Left hindlimb (tissue), 1 donor: ENCODE results near the gene PIGS.
"Not testable (repeated sequence)": the region's sequence is repeated elsewhere in the genome, so short reads cannot be mapped to it uniquely, and the experiment has no call there.

ENCODE experiments used
- DNase-seq: peaks from one replicate; pipeline ENCODE4 v3.0.0-alpha.2; 2018

The PIGS gene

DNA sequence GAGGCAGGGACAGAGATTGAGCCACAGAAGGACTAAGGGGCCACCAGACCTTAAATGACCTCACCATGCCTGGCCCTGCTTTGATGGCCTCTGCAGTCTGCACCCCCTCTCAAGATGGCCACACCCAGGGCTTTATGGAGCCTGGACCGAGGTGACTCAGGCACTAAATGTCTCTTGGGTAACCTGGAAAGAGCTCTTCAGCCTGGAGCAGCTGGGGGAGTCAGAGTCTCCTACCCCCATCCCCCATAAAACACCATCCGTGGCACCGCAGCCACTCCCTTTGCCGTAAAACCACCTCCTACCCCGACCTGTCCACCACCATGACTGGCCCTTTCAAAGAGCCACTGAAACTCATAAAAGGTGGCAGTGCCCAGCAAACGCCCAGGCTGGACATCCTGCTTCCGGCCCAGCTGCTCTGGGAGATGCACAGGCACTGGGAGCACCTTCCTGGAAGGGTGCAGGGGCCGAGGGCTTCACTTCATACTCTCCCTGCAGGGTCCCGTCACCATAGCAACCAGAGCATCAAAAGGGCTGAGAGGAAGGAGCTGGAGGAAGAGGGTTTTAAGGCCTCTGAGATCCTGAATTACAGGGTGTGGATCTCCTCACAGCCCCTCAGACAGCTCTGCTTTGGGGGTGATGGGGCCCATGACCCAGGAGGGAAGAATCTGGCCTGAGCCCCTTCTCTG is 42.9 kb downstream of the PIGS start:
- no peak for DNase-seq

DNA sequence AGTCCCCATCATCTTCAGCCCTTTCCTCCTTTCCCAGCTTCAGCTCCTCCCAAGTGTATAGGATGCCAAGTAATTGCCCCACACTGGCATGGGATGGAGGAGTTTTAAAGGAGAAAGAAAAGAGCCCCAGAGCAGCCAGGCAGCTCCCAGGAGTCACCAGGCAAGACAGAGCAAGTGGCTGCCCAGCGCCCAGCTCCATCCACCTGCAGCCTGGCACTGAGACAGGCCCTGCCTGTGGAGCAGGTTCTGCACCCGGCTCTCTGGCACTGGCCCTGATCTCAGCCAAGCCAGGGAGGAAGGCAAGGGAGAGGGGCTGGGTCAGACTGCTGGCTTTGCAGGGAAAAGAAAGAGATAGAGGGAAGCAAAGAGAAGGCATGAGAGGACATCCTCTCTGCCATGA is 43.5 kb downstream of the PIGS start:
- no peak for DNase-seq

DNA sequence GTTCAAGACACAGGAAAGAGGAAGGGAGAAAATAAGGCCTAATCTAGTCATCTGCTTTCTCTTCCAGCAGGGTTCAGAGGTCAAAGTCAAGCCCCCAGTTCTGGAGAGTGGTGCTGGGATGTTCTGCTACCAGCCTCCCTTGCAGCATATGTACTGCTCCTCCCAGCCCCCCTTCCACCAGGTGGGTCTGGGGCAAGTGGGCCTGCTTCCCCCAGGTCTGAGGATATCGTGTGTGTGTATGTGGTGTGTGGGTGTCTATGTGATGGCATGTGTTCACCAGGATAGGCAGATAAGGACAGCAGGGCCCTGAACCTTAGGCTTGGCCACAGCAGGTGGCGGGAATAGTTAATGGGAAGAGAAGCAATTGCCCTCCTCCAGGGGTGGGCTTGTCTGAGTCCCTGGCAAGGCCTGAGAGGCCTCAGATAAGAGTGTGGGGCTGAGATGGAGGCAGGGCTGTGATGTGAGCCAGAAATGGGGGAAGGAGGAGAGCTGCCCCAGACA is 44.1 kb downstream of the PIGS start:
- DNase-seq, result no peak

DNA sequence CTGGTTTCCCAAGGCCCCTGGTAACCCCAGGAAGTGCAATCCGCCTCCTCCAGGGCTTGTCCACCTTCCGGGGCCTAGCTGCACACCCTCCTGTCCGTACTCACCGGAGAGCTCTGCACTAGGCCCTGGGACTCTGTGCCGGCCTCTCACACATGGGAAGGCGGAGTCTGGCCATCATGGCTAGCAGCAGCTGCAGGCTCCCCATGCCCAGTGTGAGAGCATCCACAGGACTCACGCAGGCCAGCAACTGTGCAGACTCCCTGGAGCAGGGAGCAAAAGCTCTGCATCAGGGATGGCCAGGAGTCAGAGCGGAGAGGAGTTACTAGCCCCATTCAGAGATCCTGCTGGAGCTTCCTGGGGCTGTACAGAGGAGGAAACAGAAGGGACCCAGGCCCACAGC is 44.9 kb downstream of the PIGS start:
- no peak for DNase-seq

DNA sequence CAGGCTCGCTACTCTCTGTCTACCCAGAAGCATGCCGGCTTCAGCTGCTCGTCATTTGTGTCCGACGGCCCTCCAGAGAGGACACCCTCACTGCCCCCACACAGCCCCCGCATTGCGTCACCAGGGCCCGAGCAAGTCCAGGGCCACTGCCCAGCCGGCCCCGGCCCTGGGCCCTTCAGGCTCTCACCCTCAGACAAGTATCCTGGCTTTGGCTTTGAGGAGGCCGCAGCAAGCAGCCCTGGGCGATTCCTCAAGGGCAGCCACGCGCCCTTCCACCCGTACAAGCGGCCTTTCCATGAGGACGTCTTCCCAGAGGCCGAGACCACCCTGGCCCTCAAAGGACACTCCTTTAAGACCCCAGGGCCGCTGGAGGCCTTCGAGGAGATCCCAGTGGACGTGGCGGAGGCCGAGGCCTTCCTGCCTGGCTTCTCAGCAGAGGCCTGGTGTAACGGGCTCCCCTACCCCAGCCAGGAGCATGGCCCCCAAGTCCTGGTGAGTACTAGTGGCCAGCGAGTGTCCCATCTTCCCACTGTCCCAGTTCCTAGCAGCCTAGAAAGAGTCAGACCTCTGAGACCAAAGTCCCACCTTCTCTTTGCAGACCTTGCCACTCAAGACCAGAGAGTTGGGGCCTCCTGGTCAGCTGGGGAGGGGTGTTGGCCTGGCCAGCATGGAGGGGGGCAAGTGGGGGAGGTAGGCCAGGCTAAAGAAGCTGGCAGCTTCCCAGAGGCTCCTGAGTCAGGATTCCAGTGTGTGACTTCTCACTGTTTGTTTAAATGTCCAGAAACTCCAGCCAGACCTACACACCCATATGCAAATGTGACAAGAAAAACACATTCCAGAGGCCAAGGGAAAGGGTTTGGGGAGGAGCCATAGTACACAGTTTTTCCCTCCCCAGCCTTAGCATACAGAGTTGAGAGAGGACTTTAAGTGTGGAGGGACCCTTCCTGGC is 46.6 kb downstream of the PIGS start:
- no peak for DNase-seq

DNA sequence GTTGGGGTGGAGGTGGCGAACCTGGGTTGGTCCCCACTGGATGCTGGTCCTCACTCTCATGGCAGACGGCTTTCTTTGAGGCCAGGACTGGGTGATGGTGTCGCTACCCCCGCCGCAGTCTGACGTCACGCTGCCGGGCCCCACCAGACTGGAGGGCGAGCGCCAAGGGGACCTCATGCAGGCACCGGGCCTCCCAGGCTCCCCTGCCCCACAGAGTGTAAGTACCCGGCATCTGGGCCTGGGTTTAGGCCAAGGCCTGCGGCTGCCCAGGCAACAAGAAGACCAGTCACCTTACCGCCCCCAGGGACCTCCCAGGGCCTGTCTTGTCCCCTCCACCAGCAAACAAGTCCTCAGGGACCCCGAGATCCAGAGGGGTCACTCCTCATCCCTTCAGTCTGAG is 47.4 kb downstream of the PIGS start:
- no peak for DNase-seq

DNA sequence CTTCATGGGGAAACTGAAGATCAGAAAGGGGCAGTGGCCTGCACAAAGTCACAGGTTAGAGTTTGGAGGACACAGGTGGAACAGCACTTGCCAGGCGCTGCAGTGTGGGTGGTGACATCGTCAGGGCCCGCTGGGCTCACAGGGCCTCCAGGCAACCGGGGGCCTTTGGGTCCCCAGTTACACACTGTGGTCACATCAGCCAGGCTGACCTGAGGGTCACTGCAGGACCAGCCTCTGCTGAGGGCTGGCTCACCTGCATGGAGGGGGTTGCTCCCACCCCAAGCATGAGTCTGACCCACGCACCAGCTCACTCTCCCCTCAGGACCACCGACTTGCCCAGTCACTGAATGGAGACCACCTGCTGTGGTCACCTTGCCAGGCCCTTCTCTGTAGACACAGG is 48.1 kb downstream of the PIGS start:
- no peak for DNase-seq

DNA sequence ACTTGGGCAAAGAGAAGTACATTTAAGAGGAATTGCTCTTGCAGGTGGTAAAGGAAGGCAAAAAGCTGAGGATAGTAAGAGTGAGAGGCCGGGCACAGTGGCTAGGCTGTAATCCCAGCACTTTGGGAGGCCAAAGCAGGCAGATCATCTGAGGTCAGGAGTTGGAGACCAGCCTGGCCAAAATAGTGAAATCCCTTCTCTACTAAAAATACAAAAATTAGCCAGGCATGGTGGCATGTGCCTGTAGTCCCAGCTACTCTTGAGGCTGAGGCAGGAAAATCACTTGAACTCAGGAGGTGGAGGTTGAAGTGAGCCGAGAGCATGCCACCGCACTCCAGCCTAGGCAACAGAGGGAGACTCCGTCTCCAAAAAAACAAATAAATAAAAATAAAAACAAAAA is 49.0 kb downstream of the PIGS start:
- not testable (repeated sequence) for DNase-seq

DNA sequence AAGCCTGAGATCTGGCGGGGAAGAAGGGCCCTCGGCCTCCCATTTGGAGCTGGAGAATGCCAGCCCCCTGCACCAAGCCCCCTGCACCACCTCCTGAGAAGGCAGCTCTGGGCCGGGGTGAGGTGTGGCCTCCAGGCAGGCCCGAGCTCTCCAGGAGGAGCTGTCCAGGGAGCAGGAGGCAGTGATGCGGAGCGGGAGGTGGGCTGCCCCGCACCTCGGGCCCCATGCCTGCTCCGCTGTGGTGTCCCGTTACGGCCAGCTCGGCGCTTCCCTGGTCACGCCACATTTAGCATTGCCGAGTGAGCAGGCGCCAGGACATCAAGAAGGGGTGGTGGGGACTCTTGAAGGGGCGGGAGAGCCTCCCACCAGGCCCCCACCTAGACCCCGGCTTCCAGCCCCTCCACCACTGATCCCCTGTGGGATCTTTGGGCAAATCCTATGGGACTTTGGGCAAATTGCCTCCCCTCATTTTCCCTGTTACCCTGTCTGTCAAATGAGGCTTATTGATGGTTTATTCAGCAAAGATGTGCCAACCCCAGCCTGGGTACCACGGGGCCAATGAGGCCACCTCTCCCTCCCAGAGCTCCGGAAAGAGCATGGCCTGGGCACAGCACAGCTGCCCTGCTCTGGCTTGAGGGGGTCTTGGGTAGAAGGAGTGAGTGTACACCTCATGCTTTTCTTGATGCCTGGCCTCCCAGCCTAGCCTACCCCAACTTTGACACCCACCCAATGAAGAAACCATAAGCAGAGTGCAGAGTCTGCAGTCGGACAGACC is 49.8 kb downstream of the PIGS start:
- DNase-seq, result no peak

DNA sequence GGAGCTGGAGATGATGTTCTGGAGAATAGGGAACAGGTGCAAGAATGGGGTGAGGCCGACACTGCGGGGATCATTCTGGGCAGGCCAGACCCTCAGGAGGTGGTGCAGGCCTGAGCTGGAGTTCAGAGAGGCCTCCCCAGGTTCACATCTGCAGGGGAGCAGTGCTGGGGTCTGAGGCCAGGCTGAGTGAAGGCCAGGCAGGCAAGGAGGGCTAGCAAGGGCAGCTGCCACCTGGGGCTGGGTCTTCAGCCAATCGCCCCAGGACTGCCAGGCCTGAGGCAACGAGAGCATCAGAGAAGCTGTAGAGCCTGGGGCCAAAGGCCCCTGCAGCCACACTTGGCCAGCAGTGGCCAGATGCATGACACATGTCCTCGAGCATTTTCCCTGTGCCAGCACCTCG is 50.6 kb downstream of the PIGS start:
- DNase-seq, result no peak

DNA sequence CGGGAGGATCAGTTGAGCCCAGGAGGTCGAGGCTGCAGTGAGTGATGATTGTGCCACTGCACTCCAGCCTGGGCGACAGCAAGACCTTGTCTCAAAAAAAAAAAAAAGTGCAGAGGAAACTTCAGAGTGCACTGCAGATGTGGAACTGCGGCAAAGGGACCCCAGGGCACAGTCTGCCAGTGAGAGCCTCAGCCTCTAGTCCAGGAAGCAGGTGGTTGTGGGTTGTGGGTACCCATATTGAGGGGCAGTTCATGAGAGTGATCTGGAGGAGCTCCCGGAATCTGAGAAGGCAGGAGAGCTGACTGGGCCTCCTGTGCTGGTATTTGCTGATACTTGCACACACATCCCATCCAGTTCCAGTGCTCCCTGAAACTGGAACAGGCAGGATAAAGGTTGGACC is 52.1 kb downstream of the PIGS start:
- no peak for DNase-seq

DNA sequence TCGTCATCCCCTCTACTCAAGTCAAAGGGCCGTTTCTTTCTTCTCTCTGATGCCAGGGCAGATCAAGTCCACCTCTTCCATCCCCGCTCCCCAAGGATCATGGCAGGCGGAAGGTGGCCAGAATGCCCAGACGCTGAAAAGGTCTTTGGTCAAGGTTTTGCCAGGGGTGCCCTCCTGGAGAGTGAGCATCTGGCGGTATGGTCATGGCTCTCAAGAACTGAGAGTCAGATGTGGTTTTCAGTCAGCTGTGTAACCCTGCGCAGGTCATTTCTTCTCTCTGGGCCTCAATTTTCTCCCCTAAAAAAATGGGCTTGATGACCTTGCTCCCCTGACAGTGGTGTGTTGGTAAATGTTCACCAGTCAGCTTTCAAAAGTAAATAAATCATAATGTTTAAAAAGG is 52.7 kb downstream of the PIGS start:
- DNase-seq, result no peak

DNA sequence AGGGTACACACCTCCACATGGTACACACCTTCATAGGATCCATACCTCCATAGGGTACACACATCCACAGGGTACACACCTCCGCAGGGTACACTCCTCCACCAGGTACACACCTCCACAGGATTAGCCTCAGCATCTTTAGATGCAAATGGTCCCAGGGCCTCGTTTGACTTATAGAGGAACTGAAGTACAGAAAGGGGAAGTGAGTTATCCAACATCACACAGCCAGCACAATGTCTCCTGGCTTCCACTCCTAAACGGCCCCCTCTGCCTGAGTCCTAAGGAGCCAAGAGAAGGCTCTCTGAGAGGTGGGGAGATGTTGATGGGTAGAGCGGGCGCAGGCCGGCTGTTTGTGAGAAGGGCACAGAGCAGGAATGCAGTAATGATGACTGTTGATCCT is 53.2 kb downstream of the PIGS start:
- DNase-seq, result no peak

DNA sequence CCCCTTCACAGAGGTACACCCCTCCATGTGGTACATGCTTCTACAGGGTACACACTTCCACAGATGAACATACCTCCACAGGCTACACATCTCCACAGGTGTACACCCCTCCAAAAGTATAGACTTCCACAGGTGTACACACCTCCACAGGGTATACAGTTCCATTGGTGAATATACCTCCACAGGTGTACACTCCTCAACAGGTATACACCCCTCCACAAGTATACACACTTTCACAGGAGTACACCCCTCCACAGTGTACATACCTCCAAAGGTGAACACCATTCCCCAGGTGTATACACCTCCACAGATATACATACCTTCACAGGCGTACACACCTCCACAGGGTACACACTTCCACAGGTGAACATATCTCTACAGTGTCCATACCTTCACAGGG is 55.8 kb downstream of the PIGS start:
- DNase-seq, result no peak

DNA sequence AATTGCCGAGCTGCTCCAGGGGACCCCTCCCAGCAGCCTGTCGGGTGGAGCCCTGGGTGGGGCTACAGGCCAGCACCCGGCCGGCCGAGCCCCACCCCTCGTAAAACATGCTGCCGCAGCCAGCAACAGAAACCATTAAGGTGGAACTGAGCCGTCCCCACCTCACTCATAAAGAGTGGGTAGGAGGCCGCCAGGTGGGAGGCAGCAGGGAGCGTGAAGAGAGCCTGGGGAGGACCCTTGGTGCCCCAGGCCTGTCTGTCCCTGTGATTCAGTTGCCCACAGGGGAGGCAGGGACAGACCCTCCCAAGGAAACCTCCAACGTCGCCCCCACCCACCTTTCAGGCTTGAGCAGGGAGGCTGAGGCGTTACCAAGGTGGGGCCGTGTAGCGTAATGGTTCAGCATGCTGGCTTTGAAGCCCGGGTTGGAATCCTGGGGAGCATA is 56.7 kb downstream of the PIGS start:
- no peak for DNase-seq

DNA sequence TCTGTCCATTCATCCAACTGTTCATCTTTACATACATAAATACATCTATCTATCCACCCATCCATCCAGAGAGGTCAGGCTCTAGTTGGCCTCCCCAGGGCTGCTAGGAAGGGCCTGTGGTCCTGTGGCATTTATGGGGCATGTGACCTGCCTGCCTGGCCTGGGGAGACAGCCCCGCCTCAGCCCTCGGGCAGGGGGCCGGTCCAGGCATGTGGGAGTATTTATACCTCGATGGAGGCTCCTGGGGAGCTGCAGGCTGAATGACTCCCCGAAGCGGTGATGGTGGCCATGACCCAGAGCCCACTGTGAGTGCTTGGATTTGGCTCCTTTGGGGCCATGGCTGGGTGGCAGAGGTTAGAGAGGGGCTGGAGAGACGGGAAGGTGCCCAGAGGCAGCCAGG is 57.8 kb downstream of the PIGS start:
- no peak for DNase-seq

DNA sequence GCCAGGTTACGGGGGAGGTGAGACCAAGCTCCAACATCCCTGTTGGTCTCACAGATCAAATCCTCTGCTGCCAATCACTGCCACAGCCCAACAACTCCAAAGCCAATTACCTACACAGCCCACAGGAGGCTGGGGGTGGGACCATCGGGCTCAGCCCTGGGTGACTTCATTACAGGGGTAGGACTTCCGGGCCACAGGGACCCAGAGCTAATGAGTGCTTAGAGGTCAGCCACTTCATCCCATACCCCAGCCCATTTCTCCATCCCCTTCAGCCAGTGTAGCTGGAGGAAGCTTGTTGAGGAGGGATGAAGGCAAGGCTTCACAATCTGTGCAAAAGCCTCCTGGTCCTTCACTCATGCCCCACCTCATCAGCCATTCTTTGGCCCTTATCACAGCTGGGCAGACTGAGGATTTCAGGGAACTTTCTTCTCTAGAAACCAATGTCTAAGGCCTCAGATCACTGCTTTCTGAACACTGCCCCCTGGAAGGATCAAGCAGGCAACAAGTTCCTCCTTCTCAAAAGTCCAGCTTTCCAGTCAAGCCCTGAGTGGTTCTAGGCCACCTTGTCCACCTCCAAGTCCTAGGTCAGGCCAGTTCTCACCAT is 59.4 kb downstream of the PIGS start:
- DNase-seq, result no peak

DNA sequence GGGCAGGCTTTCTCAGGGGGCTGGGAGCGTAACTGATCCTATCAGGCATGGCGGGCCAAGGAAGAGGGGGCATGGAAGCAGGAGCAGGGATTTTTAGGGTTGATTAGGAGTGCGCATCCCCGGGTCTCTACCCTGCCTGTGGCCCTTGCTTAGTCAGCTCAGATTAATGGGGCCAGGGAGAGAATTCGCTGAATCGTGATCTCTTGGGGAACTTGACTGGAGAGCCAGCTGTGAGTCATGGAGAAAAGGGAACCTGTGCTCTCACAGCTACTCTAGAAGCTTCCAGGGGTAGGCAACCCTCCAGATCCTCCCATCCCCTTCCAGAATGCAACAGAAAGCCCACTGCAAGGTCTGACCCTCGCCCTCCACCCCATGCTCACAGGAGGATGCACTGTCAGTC is 61.5 kb downstream of the PIGS start:
- no peak for DNase-seq

DNA sequence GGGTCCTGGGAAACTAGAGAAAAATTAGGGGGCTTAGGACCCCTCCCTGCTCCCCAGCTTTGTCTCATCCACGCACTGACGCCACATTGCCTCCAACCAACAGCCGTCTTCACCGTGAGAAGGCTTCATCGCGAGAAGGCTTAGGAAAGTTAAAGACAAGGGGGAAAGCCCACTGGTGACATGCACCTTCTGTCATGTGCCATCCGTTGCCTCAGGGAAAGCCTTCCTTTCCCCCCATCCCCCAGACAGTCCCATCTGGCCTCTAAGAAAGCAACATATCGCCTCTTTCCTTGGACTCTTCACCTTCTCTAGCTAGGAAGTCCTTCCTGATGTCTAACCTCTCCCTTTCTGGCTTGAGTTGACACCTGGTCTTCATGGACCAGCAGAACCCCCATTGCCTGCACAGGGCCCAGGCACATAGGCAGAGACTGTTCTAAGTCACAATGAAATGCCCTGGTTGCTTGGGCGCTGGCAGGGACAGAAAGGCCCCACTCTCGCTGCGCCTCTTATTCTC is 63.1 kb downstream of the PIGS start:
- DNase-seq, result no peak

DNA sequence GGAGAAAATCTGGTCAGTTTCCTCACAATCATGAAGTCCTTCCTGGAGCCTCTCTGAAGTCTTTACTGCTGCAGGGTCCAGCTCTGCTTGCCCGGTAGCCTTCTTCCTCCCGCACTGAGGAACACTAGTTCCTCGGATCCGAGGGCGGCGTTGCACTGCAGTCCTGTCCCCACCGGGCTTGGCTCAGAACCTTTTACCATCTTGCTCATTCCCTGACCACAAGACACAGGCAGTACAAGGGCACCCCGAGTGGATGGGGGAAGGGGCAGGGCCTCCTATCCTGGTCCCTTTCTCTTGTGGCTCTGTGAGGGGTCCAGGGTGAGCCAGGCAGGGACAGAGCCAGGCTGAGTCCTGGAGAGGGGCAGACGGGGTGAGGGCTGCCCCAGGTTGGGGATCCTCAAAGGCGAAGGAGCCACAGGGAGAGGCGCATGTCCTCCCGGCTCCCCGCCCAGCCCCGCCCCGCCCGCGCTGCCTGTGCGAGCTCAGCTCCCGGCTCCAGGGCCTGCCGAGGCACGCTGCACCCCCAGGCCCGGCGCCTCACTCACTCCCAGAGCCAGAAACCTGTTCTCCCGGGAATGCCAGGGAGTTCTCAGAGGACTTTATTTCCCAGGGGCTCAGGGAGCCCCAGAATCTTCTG is 63.6 kb downstream of the PIGS start:
- no peak for DNase-seq

DNA sequence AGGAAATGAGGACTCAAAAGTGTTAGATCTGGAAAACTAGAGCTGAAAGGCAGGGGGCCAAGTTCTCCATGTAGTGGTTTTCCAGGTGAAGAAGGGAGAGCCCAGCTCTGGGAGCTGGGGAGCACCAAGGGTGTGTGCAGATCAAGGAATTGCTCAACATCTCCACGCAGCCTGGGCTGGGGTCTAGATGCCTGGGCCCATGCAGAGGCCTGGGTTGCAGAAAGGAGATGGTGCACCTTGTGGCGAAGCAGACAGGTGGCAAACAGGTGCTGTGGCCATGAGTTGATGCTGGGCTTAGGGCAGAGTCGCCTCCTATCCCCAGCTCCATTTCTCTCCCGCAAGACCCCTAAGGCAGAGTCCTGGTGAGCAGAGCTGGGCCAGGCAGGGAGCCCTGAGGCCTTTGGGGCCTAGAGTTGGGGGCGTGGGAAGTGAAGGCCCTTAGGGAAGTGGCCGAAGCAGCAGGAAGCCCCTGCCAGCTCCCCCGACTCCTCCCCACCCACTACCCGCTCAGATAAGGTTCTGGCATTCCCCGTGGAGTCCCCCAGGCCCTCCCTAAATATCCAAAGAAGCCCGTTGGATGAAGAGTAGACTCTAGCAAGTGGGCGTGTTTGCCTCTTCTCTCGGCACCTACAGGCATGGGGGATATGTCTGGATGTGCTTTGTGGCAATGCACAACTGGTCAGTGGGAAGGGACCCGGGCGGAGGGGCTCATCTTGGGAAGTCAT is 64.4 kb downstream of the PIGS start:
- DNase-seq, result no peak
